SH-SY5Y (cell line): ENCODE data around the gene CFD.

ENCODE experiments used
- GATA2 ChIP-seq: IDR thresholded peaks from 2 replicates; pipeline ENCODE4 v1.6.1; 2011; ENCODE audit warnings: mild to moderate bottlenecking, low read depth, low read length
- GATA3 ChIP-seq: IDR thresholded peaks from 2 replicates; pipeline ENCODE4 v1.6.1; 2011; ENCODE audit warnings: low read depth, mild to moderate bottlenecking, low read length, moderate library complexity

DNA sequence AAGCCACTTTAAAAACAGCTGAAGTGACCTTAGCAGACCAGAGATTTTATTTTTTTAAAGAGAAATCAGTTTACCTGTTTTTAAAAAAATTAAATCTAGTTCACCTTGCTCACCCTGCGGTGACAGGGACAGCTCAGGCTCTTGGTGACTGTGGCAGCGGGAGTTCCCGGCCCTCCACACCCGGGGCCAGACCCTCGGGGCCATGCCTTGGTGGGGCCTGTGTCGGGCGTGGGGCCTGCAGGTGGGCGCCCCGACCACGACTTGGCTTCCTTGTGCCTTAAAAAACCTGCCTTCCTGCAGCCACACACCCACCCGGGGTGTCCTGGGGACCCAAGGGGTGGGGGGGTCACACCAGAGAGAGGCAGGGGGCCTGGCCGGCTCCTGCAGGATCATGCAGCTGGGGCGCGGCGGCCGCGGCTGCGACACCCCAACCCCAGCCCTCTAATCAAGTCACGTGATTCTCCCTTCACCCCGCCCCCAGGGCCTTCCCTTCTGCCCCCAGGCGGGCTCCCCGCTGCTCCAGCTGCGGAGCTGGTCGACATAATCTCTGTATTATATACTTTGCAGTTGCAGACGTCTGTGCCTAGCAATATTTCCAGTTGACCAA lies 48.5 kb upstream of the CFD start:
- TF ChIP-seq GATA2 (no peak), GATA3 (no peak)
